ENCODE data around the gene TMEM45A. TPM values are rescaled to one million over a fixed set of nuclear protein-coding genes. Genes with fewer than 3 reads are reported as not detected.
"Not testable (repeated sequence)": the region's sequence is repeated elsewhere in the genome, so short reads cannot be mapped to it uniquely, and the experiment has no call there.

Gene TMEM45A
- total RNA-seq, 1 experiment from 2014 or later: 6.6 TPM

- TF ChIP-seq, protein P1, sequence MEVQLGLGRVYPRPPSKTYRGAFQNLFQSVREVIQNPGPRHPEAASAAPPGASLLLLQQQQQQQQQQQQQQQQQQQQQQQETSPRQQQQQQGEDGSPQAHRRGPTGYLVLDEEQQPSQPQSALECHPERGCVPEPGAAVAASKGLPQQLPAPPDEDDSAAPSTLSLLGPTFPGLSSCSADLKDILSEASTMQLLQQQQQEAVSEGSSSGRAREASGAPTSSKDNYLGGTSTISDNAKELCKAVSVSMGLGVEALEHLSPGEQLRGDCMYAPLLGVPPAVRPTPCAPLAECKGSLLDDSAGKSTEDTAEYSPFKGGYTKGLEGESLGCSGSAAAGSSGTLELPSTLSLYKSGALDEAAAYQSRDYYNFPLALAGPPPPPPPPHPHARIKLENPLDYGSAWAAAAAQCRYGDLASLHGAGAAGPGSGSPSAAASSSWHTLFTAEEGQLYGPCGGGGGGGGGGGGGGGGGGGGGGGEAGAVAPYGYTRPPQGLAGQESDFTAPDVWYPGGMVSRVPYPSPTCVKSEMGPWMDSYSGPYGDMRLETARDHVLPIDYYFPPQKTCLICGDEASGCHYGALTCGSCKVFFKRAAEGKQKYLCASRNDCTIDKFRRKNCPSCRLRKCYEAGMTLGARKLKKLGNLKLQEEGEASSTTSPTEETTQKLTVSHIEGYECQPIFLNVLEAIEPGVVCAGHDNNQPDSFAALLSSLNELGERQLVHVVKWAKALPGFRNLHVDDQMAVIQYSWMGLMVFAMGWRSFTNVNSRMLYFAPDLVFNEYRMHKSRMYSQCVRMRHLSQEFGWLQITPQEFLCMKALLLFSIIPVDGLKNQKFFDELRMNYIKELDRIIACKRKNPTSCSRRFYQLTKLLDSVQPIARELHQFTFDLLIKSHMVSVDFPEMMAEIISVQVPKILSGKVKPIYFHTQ (CRISPR knock-in tag; IDR thresholded peaks at IDR 0.05): no peak
- TF ChIP-seq, protein P2, sequence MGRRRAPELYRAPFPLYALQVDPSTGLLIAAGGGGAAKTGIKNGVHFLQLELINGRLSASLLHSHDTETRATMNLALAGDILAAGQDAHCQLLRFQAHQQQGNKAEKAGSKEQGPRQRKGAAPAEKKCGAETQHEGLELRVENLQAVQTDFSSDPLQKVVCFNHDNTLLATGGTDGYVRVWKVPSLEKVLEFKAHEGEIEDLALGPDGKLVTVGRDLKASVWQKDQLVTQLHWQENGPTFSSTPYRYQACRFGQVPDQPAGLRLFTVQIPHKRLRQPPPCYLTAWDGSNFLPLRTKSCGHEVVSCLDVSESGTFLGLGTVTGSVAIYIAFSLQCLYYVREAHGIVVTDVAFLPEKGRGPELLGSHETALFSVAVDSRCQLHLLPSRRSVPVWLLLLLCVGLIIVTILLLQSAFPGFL (CRISPR knock-in tag; IDR thresholded peaks at IDR 0.05; ENCODE audit: borderline replicate concordance): no peak
- TF ChIP-seq EMX1 (CRISPR knock-in tag; IDR thresholded peaks at IDR 0.05) (no peak), ZBTB43 (CRISPR knock-in tag; IDR thresholded peaks at IDR 0.05) (no peak), SP1 (CRISPR knock-in tag; conservative IDR thresholded peaks at IDR 0.05) (no peak), ZNF232 (CRISPR knock-in tag; IDR thresholded peaks at IDR 0.05) (no peak)
These were observed 21.5 kb upstream of the TMEM45A start (continued) for GRCh38 chr3:100470951-100471350.

GRCh38 chr3:100471444-100471843, 21.0 kb upstream of the TMEM45A start:
- Mint-ChIP-seq H3K4me1 (no peaks in the 10 kb centered on the region), H3K9me3 (peaks cover 64% of the 10 kb centered on the region), H3K27ac (no peak overlapping the region), H3K36me3 (peaks cover 40% of the 10 kb centered on the region), H3K27me3 (ENCODE audit: low read depth) (peaks cover 7% of the 10 kb centered on the region), H3K4me3 (no peak overlapping the region)
- TF ChIP-seq ZNF532 (CRISPR knock-in tag; IDR thresholded peaks at IDR 0.05; ENCODE audit: borderline replicate concordance) (no peak), FOXP1 (CRISPR knock-in tag; IDR thresholded peaks at IDR 0.05; ENCODE audit: borderline replicate concordance) (no peak)
- POLR2A ChIA-PET: no interaction called here
- DNase-seq (ENCODE audit: low spot score): no peak
- no peak for ATAC-seq
- CTCF ChIA-PET: no interaction called here

DNA sequence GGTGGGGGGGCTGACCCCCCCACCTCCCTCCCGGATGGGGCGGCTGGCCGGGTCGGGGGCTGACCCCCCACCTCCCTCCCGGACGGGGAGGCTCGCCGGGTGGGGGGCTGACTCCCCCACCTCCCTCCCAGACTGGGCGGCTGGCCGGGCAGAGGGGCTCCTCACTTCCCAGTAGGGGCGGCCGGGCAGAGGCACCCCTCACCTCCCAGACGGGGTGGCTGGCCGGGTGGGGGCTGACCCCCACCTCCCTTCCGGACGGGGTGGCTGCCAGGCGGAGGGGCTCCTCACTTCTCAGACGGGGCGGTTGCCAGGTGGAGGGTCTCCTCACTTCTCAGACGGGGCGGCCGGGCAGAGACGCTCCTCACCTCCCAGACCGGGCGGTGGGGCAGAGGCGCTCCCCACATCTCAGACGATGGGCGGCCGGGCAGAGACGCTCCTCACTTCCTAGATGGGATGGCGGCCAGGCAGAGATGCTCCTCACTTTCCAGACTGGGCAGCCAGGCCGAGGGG, 14.5 kb upstream of the TMEM45A start:
- H3K27ac Mint-ChIP-seq; H3K4me3 Mint-ChIP-seq; H3K27me3 Mint-ChIP-seq (ENCODE audit: low read depth); H3K4me1 Mint-ChIP-seq; CTCF ChIA-PET; ATAC-seq; DNase-seq (ENCODE audit: low spot score); POLR2A ChIA-PET: not testable (repeated sequence)
- peaks cover 11% of the 10 kb centered on the region for H3K36me3 Mint-ChIP-seq
- peaks cover 19% of the 10 kb centered on the region for H3K9me3 Mint-ChIP-seq

- CTCF ChIA-PET: not testable (repeated sequence)
These were observed 13.9 kb upstream of the TMEM45A start for GRCh38 chr3:100478521-100478920.

More at GRCh38 chr3:100478521-100478920, 13.9 kb upstream of the TMEM45A start:
- H3K27ac Mint-ChIP-seq; H3K4me3 Mint-ChIP-seq; DNase-seq (ENCODE audit: low spot score); POLR2A ChIA-PET; H3K27me3 Mint-ChIP-seq (ENCODE audit: low read depth); H3K4me1 Mint-ChIP-seq; ATAC-seq: not testable (repeated sequence)
- Mint-ChIP-seq H3K9me3 (peaks cover 19% of the 10 kb centered on the region), H3K36me3 (peaks cover 11% of the 10 kb centered on the region)
